ENCODE measurements around the gene KLHL25.

DNA sequence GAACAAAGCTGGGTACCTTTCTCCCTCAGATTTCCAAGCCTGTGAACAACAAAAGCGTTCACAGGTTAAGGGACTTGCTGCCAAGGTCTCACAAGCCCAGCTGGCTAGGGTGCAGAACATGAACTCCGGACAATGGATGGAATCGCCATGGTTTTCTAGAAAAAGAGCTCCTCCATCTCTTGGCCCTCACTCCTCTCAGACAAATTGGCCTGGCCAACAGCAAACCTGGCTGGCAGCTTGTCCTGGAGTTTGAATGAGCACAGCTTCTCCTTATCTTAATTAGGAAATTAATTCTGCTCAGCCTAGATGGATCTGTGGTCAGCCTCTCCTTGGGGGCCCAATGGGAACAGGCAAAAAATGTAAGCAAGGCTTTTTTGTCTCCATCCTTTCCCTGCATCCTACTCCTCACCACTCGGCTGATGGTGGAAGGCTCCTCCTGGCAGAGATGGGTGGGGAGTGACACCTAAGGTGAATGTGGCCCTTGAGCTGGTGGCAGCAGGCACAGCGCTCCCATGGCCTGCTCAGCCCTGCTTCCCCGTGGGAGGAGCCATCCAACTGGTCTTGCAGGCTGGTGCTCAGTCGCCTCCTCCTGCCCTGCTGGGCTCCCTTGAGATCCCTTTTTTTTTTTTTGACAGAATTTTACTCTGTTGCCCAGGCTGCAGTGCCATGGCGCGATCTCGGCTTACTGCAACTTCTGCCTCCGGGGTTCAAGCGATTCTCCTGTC is 5.8 kb downstream of the KLHL25 start:
- TF ChIP-seq, protein P1, sequence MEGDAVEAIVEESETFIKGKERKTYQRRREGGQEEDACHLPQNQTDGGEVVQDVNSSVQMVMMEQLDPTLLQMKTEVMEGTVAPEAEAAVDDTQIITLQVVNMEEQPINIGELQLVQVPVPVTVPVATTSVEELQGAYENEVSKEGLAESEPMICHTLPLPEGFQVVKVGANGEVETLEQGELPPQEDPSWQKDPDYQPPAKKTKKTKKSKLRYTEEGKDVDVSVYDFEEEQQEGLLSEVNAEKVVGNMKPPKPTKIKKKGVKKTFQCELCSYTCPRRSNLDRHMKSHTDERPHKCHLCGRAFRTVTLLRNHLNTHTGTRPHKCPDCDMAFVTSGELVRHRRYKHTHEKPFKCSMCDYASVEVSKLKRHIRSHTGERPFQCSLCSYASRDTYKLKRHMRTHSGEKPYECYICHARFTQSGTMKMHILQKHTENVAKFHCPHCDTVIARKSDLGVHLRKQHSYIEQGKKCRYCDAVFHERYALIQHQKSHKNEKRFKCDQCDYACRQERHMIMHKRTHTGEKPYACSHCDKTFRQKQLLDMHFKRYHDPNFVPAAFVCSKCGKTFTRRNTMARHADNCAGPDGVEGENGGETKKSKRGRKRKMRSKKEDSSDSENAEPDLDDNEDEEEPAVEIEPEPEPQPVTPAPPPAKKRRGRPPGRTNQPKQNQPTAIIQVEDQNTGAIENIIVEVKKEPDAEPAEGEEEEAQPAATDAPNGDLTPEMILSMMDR (IDR thresholded peaks at IDR 0.05): no peak
- no peak for TF ChIP-seq POLR2A (IDR thresholded peaks at IDR 0.05)
